ENCODE results near the gene UQCC3. TPM values are rescaled to one million over a fixed set of nuclear protein-coding genes. Genes with fewer than 3 reads are reported as not detected.
A peak's percentile ranks its signal among the peaks of the same experiment; 100 is the strongest.

UQCC3 gene
- total and polyA plus RNA-seq, 9 of the 15 experiments (the other 6 are each of a cell fraction or from before 2014, with no cell fraction given), result 3.3 to 44.3 (median 8.0) TPM

DNA sequence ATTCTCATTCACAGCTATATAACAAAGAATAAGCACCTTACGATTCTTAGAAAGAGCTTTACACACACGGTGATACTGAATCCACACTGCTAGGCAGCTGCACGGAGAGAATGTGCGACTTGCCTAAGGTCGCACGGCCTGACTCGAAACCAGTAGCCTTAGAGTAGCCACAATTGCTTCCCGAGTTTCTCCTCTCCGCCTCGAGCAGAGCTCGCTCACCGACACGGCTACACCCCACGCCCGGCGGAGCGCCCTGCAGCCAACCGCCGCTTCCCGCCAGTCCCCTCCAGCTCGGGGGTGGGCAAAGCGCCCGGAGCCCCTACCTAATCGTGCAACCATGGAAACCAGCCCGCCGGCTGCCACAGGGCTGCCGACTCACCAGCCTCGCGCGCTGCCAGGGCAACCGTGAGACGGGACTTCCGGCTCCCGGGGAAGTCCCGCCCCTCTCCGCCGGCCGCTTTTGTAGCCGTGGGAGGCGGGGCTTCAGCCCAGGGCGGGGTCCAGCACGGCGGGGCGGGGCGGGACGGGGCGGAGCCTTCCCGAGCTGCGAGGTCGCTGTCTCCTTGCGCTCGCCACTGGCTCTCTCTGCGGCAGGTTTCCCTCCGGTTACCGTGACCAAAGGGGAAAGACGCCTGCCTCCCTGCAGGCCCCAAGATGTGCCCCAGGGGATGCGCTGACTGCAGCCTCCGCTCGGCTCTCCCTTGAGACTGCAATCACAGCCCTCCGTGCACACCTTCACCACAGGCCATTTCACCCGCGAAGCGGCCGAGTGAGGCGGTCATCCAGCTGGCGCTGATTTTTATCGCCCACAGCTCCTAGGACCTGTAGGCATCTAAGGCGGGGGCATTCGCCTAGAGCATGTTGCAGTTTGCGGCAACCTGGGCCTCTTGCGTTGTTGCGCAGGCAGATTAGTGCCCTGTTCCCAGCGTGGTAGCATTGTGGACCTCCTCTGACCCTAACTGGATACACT, 34.7 kb downstream of the UQCC3 start (continued):
- no peak for TF ChIP-seq KAT7 (CRISPR knock-in tag; IDR thresholded peaks at IDR 0.05; ENCODE audit: borderline replicate concordance)
- TF ChIP-seq SP1 (CRISPR knock-in tag; IDR thresholded peaks at IDR 0.05), result peak; percentile 87
- TF ChIP-seq HMG20A (CRISPR knock-in tag; conservative IDR thresholded peaks at IDR 0.05), result no peak
- 0 out of 2 replicates have a peak, but pooled peaks have one; percentile 23 for TF ChIP-seq ZNF780A (CRISPR knock-in tag; IDR thresholded peaks at IDR 0.05)
- TF ChIP-seq, protein P1, sequence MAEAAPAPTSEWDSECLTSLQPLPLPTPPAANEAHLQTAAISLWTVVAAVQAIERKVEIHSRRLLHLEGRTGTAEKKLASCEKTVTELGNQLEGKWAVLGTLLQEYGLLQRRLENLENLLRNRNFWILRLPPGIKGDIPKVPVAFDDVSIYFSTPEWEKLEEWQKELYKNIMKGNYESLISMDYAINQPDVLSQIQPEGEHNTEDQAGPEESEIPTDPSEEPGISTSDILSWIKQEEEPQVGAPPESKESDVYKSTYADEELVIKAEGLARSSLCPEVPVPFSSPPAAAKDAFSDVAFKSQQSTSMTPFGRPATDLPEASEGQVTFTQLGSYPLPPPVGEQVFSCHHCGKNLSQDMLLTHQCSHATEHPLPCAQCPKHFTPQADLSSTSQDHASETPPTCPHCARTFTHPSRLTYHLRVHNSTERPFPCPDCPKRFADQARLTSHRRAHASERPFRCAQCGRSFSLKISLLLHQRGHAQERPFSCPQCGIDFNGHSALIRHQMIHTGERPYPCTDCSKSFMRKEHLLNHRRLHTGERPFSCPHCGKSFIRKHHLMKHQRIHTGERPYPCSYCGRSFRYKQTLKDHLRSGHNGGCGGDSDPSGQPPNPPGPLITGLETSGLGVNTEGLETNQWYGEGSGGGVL (CRISPR knock-in tag; IDR thresholded peaks at IDR 0.05), result no peak
- TF ChIP-seq NFYB (IDR thresholded peaks at IDR 0.05; ENCODE audit: extremely low read depth, insufficient read length), result no peak
- TF ChIP-seq CBFA2T2 (conservative IDR thresholded peaks at IDR 0.05), result no peak
- TF ChIP-seq FOXP1 (CRISPR knock-in tag; IDR thresholded peaks at IDR 0.05), result no peak
- TF ChIP-seq ZNF184 (CRISPR knock-in tag; IDR thresholded peaks at IDR 0.05), result no peak
- TF ChIP-seq ZNF347 (CRISPR knock-in tag; IDR thresholded peaks at IDR 0.05; ENCODE audit: low read depth), result no peak
- peak; percentile 13 to 53; a peak in 2 of 4 replicates for TF ChIP-seq TEAD1 (CRISPR knock-in tag; IDR thresholded peaks at IDR 0.05)
- no peak for TF ChIP-seq ZNF77 (CRISPR knock-in tag; IDR thresholded peaks at IDR 0.05)
- TF ChIP-seq ZBTB7A (IDR thresholded peaks at IDR 0.05; ENCODE audit: borderline replicate concordance, control insufficient read depth, low read depth, low read length), result no peak
- TF ChIP-seq SMAD2 (IDR thresholded peaks at IDR 0.05; ENCODE audit: low read depth, low read length), result no peak
- TF ChIP-seq, protein P2, sequence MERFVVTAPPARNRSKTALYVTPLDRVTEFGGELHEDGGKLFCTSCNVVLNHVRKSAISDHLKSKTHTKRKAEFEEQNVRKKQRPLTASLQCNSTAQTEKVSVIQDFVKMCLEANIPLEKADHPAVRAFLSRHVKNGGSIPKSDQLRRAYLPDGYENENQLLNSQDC (CRISPR knock-in tag; IDR thresholded peaks at IDR 0.05), result no peak
- TF ChIP-seq L3MBTL2 (IDR thresholded peaks at IDR 0.05), result peak; percentile 69
- no peak for TF ChIP-seq CREBBP (IDR thresholded peaks at IDR 0.05; ENCODE audit: low read depth, low read length)
- TF ChIP-seq, protein P3, sequence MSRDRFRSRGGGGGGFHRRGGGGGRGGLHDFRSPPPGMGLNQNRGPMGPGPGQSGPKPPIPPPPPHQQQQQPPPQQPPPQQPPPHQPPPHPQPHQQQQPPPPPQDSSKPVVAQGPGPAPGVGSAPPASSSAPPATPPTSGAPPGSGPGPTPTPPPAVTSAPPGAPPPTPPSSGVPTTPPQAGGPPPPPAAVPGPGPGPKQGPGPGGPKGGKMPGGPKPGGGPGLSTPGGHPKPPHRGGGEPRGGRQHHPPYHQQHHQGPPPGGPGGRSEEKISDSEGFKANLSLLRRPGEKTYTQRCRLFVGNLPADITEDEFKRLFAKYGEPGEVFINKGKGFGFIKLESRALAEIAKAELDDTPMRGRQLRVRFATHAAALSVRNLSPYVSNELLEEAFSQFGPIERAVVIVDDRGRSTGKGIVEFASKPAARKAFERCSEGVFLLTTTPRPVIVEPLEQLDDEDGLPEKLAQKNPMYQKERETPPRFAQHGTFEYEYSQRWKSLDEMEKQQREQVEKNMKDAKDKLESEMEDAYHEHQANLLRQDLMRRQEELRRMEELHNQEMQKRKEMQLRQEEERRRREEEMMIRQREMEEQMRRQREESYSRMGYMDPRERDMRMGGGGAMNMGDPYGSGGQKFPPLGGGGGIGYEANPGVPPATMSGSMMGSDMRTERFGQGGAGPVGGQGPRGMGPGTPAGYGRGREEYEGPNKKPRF (IDR thresholded peaks at IDR 0.05; ENCODE audit: low read depth, low read length), result no peak
- TF ChIP-seq, protein P4, sequence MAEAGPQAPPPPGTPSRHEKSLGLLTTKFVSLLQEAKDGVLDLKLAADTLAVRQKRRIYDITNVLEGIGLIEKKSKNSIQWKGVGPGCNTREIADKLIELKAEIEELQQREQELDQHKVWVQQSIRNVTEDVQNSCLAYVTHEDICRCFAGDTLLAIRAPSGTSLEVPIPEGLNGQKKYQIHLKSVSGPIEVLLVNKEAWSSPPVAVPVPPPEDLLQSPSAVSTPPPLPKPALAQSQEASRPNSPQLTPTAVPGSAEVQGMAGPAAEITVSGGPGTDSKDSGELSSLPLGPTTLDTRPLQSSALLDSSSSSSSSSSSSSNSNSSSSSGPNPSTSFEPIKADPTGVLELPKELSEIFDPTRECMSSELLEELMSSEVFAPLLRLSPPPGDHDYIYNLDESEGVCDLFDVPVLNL (CRISPR knock-in tag; IDR thresholded peaks at IDR 0.05; ENCODE audit: low read depth), result no peak
- no peak for TF ChIP-seq MBD2 (IDR thresholded peaks at IDR 0.05; ENCODE audit: borderline replicate concordance, low read depth)
- TF ChIP-seq ZNF76 (CRISPR knock-in tag; IDR thresholded peaks at IDR 0.05; ENCODE audit: borderline replicate concordance), result no peak
